HG02852 (cell line): ENCODE measurements around the gene PI4KB.
"Not testable (repeated sequence)": the region's sequence is repeated elsewhere in the genome, so short reads cannot be mapped to it uniquely, and the experiment has no call there.

Experiments
- ATAC-seq: cut with Tn5 transposase; IDR thresholded peaks from one replicate; pipeline ENCODE4 v1.9.1; 2021; ENCODE audit warnings: mild to moderate bottlenecking, moderate library complexity; ENCODE audit not compliant: unreplicated experiment

PI4KB gene

GRCh38 chr1:151281969-151282882 is 45.0 kb downstream of the PI4KB start, which contains the start of gene ZNF687:
TSS of gene ZNF687 (plus strand) at chr1:151282299. CDS start at chr1:151286292, 3,993 bp downstream.
- ATAC-seq = peak; percentile 86

DNA sequence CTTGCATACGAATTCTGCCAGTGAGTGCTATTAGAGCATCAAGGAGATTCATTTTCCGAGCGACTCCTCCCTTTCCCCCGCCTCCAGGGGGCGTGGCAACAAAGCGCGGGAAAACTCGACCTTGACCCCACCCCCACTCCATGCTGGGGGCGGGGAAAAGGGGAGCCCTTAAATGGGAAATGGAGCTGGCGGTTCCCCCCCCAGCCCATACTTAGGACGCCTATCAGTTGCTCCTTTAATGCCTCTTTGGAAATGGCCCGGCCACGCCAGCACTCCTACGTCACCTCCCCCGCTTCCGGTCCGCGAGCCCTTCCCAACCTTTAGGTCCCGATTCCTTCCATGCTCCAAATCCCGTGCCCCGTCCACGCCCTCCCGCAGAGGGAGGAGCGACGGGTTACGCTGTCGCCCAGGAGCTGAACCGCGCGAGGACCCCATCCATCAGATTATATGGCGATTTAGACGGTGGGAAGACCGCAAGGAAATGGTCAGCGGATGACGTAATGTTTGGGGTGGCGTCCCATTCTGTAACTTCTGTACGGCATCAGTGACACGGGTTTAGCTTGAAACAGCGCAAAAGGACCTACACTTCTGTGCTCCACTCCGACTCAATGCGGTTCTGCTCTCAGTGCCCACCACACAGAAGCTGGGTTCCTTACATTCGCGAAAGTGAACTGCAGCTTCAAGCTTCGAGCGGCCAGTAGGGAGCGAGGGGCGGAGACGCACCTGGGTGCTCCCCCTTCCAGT is 45.8 kb downstream of the PI4KB start:
- ATAC-seq = peak; percentile 33

DNA sequence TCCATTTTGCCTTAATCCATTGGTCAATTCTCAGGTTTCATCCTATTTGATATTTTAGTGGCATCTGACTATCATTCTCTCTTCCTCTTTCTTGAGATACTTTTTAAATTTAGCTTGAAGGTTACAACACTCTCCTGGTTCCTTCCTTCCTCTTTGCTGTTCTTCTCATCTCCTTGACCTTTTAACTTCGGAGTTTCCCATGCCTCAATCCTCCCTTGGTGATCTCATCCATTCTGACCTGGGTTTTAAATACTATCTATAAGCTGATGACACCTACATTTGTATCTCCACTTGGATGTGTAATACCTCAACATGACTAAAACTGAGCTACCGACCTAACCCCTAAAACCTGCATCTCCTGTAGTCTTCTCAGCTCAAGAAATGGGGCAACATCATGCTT is 50.0 kb downstream of the PI4KB start:
- no peak for ATAC-seq

- not testable (repeated sequence) for ATAC-seq
Measured at GRCh38 chr1:151275341-151275740, 51.9 kb downstream of the PI4KB start.

GRCh38 chr1:151273924-151274466 is 53.2 kb downstream of the PI4KB start:
- ATAC-seq = no peak

DNA sequence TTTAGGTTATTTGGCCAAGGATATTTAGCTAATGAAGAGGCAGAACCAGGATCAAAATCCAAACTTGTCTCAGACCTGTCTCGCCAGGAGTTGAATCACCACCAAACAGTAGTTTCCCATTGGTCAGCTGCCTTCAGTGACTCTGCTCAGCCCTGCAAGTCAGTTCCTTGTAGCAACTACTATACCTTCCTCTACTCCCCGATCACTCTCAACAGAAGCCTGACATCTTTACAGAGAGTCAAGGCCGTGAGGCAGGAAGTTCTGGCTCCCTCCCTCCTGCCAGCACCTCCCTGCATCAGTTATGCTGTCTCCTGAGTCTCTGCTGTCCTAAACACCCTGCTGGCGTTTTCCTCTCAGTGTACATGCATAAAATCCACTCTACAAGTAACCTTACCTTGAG is 59.5 kb downstream of the PI4KB start:
- ATAC-seq = no peak

DNA sequence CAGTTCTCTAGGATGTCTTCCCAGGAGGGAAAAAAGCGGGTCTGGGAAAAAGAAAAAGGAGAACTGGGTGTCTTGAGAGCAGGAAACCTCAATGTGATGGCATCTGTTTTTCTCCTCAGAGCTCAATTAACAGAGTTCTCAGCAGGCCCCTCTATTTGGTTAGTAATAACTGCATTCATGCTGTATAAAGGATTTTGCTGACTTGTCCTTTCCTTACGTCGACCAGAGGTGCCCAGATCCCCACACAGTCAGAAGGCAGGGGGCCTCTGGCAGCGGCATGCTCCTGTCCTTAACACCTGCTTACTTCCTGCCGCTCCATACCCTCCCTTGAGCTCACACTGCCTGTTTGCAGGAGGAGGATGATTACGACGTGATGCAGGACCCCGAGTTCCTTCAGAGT is 60.4 kb downstream of the PI4KB start:
- no peak for ATAC-seq

- ATAC-seq = no peak
Measured at GRCh38 chr1:151266315-151266714, 60.9 kb downstream of the PI4KB start.

DNA sequence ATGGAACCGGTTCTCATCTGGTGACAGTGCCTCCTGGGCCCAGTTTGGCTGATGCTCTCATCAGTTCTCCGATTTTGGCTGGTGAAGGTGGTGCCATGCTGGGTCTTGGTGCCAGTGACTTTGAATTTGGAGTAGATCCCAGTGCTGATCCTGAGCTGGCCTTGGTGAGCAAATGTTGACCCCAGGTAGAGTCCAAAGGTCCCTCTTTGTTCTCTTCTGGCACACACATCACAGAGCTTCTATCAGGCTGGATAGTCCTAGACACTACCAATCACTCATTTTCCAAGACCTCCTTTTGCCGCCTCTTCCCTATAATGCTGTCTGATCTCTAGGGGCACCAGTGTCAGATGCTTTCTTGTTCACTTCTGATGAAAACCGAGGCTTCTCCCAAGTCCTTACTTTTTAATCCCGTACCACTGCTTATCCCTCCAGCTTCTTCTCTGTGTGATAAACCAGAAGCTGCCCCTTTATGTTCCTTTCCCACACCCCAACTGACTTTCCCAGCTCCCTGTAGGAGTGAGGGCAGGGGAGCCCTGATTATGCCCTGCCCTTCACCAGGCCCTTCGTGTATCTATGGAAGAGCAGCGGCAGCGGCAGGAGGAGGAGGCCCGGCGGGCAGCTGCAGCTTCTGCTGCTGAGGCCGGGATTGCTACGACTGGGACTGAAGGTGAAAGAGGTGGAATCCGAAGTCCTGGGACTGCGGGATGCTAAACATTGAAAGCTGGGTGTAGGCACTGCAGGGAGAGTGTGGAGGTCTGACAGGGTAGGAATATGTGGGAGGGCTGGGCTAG is 61.6 kb downstream of the PI4KB start:
- ATAC-seq = no peak

DNA sequence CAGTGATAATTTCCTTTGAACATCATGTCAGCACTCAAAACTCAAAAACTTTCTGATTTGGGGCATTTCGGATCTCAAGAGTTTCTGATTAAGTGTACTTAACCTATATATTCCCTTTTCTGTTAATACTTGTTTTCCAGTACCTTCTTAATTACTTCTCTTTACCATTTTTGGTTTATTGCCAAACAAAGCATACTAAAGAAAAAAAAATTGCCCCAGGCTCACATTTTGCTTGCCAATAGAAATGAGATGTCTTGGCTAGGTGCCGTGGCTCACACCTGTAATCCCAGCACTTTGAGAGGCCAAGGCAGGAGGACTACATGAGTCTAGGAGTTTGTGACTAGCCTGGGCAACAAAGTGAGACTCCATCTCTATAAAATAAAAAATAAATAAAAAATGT is 67.9 kb downstream of the PI4KB start:
- no peak for ATAC-seq

DNA sequence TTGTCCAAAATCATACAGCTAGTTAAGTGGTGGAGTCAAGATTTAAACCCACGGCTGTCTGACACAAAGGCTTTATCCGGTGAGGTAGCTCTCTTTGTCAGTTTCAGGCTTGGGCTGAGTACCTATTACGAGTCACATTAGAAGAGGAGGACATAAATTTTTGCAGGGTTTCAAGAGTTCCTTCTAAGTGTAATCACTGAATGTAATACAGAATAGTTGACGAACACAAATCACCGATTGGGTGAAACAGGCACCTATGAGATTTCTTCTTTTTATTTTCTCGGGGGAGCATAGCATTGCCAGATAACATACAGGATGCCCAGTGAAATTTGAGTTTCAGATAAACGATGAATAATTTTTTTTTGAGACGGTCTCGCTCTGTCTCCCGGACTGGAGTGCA is 71.8 kb downstream of the PI4KB start:
- ATAC-seq = no peak

- ATAC-seq = peak; percentile 93
Measured at GRCh38 chr1:151254217-151255213, 72.7 kb downstream of the PI4KB start, which contains the start of gene PSMD4. TSS of gene PSMD4 (plus strand) at chr1:151254734. CDS start at chr1:151254783, 49 bp downstream.

DNA sequence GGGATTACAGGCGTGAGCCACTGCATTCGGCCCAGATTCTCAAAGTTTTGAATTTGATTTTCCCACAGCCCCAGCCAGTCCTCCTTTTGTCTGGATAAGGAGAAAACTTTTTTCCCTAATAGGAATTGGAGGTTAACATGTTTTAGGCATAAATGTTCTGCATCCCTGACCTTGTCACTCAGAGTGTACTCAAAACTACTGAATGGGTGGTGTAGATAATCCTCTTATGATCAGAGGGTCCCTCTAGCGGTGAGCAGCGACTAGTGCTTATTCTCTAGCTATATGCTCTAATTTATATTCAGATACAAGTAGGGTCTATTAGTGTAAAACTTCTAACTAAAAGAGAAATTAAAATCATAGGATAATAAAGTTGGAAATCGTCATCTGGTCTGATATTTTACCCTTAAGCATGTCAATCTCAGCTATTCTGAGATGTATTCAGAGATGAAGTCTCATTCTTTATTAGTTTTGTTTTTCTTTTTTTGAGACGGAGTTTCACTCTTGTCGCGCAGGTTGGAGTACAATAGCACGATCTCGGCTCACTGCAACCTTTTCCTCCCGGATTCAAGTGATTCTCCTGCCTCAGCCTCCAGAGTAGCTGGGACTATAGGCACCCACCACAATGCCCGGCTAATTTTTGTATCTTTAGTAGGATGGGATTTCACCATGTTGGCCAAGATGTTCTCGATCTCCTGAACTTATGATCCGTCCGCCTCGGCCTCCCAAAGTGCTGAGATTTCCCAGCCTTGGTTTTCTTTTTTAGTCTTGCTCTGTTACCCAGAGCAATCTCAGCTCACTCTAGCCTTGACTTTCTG is 75.4 kb downstream of the PI4KB start:
- no peak for ATAC-seq

DNA sequence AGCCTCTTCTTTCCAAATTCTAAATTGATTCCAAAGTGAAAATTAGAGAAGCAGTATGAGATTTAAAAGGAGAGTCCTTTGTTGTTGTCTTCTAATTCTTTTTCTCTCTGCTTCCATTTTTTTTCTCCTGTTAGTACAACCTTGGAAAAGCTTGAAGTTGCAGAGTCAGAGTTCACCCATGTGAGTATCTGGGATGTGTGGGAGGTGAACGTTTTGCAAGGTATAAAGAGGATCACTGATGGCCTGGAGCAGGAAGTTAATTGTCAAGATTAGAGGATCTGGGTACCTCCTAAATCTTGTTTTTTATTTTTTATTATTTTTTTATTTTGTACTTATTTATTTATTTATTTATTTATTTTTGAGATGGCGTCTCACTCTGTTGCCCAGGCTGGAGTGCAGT is 80.4 kb downstream of the PI4KB start:
- no peak for ATAC-seq

DNA sequence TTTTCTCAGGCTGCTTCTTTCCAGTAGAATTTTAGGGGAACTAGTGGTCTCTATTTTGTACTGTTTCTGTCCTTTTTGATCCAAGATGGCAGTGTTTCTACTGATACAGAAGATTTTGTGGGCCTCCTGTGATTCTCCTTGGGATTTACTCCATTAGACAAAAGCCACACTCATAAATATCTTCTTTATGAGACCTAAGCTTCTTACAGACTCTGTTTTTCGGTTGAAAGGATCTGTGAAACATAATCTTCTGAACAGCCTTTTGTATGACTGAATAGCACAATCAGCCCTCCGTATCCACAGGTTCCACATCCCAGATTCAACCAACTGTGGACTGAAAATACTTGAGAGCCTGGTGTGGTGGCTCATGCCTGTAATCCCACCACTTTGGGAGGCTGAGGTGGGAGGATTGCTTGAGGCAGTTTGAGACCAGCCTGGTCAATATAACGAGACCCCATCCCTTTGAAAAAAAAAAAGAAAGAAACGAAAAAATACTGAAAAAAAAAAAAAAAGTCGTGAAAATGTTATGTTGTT is 83.5 kb downstream of the PI4KB start:
- no peak for ATAC-seq

- no peak for ATAC-seq
Measured at GRCh38 chr1:151242442-151242841, 84.8 kb downstream of the PI4KB start.
